Omental fat pad (tissue), 4 donors: ENCODE measurements around the gene PDE1A. TPM values are rescaled to one million over a fixed set of nuclear protein-coding genes. Genes with fewer than 3 reads are reported as not detected.
"Not testable (repeated sequence)": the region's sequence is repeated elsewhere in the genome, so short reads cannot be mapped to it uniquely, and the experiment has no call there.

Source experiments
- ATAC-seq: fragments of 150-250 bp; one replicate; pipeline ENCODE4 v1.9.1; 2016; ENCODE audit warnings: mild to moderate bottlenecking, moderate library complexity; ENCODE audit not compliant: low FRiP score
- DNase-seq: peaks from one replicate; pipeline ENCODE4 v3.0.0-alpha.2; 2019; ENCODE audit warnings: low spot score
- CTCF ChIP-seq, 3 donors: fragments of 450-650 bp; IDR thresholded peaks; one replicate each; pipeline ENCODE4 v1.5.1; 2016 to 2017; ENCODE audit warnings: antibody characterized with exemption in 3 of 3, mild to moderate bottlenecking in 3 of 3, moderate library complexity in 2 of 3
- total RNA-seq, 4 donors: library from RNA; depleted of rRNA; stranded (reverse); fragments of >200 nt; gene quantifications; one replicate each; pipeline ENCODE4 v1.1.0, GENCODE V29; 2016

Gene PDE1A
- total RNA-seq, 4 donors from 2014 or later: 7.9 to 28.2 (median 13.1) TPM

- no peak for TF ChIP-seq CTCF (IDR thresholded peaks at IDR 0.05)
- DNase-seq (no peak), ATAC-seq (no peak)
These were observed 128.4 kb downstream of the PDE1A start for GRCh38 chr2:182298456-182298855.

- TF ChIP-seq CTCF (IDR thresholded peaks at IDR 0.05): no peak
- DNase-seq: no peak
- no peak for ATAC-seq
These were observed 135.5 kb downstream of the PDE1A start for GRCh38 chr2:182291296-182291695.

GRCh38 chr2:182283512-182283911, 143.3 kb downstream of the PDE1A start:
- TF ChIP-seq CTCF (IDR thresholded peaks at IDR 0.05): no peak
- no peak for ATAC-seq
- no peak for DNase-seq

- TF ChIP-seq CTCF (IDR thresholded peaks at IDR 0.05): no peak
- no peak for DNase-seq
- no peak for ATAC-seq
These were observed 145.6 kb downstream of the PDE1A start for GRCh38 chr2:182281276-182281675.

- no peak for ATAC-seq
- TF ChIP-seq CTCF (IDR thresholded peaks at IDR 0.05): no peak
- DNase-seq: no peak
These were observed 146.7 kb downstream of the PDE1A start for GRCh38 chr2:182280118-182280517.

GRCh38 chr2:182276662-182277061, 150.2 kb downstream of the PDE1A start:
- not testable (repeated sequence) for DNase-seq, ATAC-seq

- ATAC-seq: no peak
- no peak for TF ChIP-seq CTCF (IDR thresholded peaks at IDR 0.05)
These were observed 158.9 kb downstream of the PDE1A start for GRCh38 chr2:182267971-182268370.

GRCh38 chr2:182266909-182267308, 159.9 kb downstream of the PDE1A start:
- ATAC-seq: no peak
- no peak for DNase-seq
- TF ChIP-seq CTCF (IDR thresholded peaks at IDR 0.05): no peak

More at GRCh38 chr2:182267971-182268370, 158.9 kb downstream of the PDE1A start:
- DNase-seq: no peak
